Activated CD4-positive, alpha-beta T cell treated with anti-CD3 and anti-CD28 coated beads for 4 hours (primary cell): Measurements from ENCODE around the gene POLL.

Experiments
- DNase-seq, 2 donors: peaks; one replicate each; pipeline ENCODE4 v3.0.0-alpha.2; 2020

The POLL gene

GRCh38 chr10:101560298-101561067 lies 27.6 kb downstream of the POLL start:
- DNase-seq = no peak

DNA sequence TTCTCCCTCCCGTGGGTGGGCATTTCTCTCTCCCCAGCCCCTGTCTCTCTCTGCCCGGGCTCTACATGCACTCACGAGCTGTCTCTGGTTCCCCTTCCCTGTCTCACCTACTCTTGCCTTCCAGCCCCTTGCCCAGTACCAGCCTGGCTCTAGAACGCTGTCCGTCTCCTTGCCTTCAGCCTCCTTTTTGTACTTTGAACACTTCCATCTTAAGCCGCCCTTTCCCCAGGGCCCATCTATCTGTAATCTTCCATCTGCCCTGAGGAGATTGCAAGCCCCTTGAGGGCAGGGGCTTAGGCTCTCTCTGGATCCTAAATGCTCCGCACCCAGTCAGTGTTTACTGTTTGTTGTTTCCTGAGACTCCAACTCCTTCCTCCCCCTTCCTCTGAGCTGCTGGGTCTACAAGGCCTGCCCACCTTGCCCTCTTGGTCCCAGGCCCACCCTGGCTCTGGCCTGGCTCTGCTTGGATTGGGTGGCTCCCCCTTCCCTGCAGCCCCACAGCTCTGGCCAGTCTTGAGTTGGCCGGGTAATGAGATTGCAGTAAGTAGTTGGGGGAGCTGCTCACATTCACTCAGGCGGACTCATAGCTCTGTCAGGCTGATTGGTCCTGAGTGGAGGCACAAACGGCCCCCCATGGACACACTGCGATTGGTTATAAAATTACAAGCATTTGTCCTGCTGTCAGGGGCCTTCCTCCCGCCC lies 28.3 kb downstream of the POLL start:
- DNase-seq = no peak

- DNase-seq = no peak
Observed at GRCh38 chr10:101558671-101559595, 29.1 kb downstream of the POLL start.

DNA sequence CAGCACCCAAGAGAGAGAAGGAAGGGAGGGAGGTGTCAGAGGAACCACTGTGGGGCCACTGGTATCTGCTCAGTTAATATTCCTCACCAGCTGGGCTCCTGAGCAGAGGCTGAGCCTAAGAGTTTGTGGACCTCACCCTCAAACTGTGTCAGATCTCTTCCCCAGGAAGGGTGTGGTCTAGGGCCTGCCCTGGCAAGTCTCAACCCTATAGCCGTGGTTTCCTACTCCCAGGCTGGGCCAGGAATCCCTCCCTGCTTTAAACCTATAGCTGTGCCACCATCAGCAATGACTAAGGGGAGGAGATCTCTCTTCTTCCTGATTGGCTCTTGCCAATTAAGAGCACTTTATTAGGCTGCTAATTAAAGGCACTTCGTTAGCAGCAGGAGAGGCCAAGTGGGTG lies 29.9 kb downstream of the POLL start:
- DNase-seq = no peak

GRCh38 chr10:101557541-101557940 lies 30.5 kb downstream of the POLL start:
- DNase-seq = no peak

GRCh38 chr10:101552442-101552841 lies 35.6 kb downstream of the POLL start:
- DNase-seq = no peak

GRCh38 chr10:101550965-101551364 lies 37.1 kb downstream of the POLL start:
- no peak for DNase-seq

DNA sequence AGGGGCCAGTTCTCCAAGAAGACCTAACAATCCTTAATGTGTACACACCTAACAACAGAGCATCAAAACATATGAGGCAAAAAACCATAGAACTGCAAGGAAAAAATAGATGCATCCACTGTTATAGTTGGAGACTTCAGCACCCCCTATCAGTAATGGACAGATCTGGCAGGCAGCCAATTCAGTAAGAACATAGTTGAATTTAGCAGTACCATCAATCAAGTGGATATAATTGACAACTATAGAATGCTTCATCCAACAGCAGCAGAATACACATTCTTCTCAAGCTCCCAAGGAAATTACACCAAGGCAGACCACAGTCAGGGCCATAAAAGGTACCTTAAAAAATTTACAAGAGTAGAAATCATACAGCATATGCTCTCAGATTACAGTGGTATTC lies 42.2 kb downstream of the POLL start:
- no peak for DNase-seq

DNA sequence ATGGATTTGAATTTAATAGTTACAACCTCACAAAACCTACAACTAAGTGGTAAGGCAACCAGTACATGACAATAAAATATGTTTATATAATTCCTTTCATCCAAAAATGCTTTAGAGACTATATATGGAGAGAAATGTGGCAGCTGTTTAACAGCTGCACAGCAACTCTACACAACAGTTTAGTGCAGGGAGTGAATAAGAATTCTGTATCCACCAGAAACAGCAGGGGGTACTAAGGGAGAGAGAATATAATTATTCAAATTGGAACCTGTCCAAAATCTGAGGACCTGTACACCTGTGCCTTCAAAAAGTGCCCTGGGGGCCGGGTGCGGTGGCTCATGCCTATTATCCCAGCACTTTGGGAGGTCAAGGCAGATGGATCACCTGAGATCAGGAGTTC lies 49.6 kb downstream of the POLL start:
- DNase-seq = no peak

DNA sequence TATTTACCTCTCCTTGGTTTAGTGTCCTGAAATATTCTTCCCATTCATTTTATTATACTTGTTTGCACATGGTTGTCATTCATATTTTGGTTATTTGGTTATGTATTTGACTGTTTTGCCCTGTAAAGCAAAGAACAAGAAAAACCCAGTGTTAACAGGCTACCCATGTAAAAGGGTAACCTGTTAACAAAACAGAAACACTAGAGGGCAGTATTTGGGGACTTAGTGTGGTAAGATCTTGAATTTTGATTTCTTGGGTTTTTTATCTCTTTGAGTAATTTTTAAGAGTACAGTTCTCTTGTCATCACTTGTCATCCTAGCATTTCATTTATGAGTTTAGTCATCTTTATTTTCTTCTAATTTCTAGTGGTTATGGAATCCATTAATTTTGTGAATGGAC lies 51.3 kb downstream of the POLL start:
- DNase-seq = no peak

DNA sequence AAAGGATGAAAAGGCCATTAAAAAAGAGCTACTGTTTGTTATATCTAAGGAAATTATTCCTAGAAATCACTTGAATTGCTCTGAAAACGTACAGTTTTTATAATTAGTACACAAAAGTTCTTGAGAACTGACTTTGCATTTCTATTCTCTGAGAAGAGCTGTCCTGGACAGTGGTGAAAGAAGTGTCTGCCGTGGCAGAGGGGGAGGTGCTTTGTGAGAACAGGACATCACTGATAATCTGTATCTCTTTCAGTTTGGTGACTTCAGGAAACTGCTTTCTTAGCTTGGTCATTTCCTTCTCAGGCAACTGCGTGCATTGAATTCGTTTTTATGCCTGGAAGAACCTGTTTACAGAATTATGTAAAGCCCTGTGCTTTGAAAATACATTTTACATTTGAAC lies 52.1 kb downstream of the POLL start:
- no peak for DNase-seq

GRCh38 chr10:101529725-101530553 lies 58.1 kb downstream of the POLL start:
- DNase-seq = no peak

- no peak for DNase-seq
Observed at GRCh38 chr10:101529207-101529606, 58.9 kb downstream of the POLL start.
